CD14-positive monocyte (primary cell): ENCODE results near the gene SORBS1. TPM values are rescaled to one million over a fixed set of nuclear protein-coding genes. Genes with fewer than 3 reads are reported as not detected.

Experiments used
- DNase-seq, 3 donors: peaks; one replicate each; pipeline ENCODE4 v3.0.0-alpha.2; 2011 to 2022
- H2AFZ ChIP-seq: 2 replicates; pipeline ENCODE4 v1.6.0; 2012; ENCODE audit warnings: mild to moderate bottlenecking, low read depth, low read length, inconsistent platforms; ENCODE audit not compliant: insufficient read depth, poor library complexity, severe bottlenecking
- H3K27ac ChIP-seq, 2 donors: 1 replicate in 1 of 2; 2 replicates in 1 of 2; pipeline ENCODE4 v1.5.1; 2012 to 2013; ENCODE audit warnings: low read length in 2 of 2, control low read depth in 1 of 2, inconsistent platforms in 1 of 2, low read depth in 1 of 2, mild to moderate bottlenecking in 1 of 2
- H3K27me3 ChIP-seq, 2 donors: one replicate each; pipeline versions ENCODE4 v1.6.0 to v1.6.1; 2011 to 2013; ENCODE audit warnings: low read length in 2 of 2; ENCODE audit not compliant: control insufficient read depth in 2 of 2, insufficient read depth in 2 of 2
- H3K36me3 ChIP-seq, 2 donors: replicated peaks in 1 of 2; 1 replicate in 1 of 2; 2 replicates in 1 of 2; pipeline versions ENCODE4 v1.5.1 to v1.6.1; 2012 to 2013; ENCODE audit warnings: low read length in 2 of 2, control low read depth in 1 of 2, inconsistent platforms in 1 of 2, mild to moderate bottlenecking in 1 of 2; ENCODE audit not compliant: insufficient read depth in 2 of 2, control insufficient read depth in 1 of 2
- H3K4me1 ChIP-seq, 2 donors: 1 replicate in 1 of 2; 2 replicates in 1 of 2; pipeline versions ENCODE4 v1.5.1 to v1.6.1; 2012 to 2013; ENCODE audit warnings: low read length in 2 of 2, control low read depth in 1 of 2, inconsistent platforms in 1 of 2, mild to moderate bottlenecking in 1 of 2, moderate library complexity in 1 of 2; ENCODE audit not compliant: insufficient read depth in 2 of 2, control insufficient read depth in 1 of 2
- H3K4me2 ChIP-seq: replicated peaks from 2 replicates; pipeline ENCODE3; 2012; ENCODE audit warnings: low read length, moderate library complexity, mild to moderate bottlenecking; ENCODE audit not compliant: poor library complexity, severe bottlenecking; ENCODE audit errors: extremely low read depth
- H3K4me3 ChIP-seq, 3 experiments: fragments of 200-600 bp in 1 of 3; sonication (generic) in 1 of 3; replicated peaks in 1 of 3; 1 replicate in 2 of 3; 2 replicates in 1 of 3; pipeline ENCODE4 v1.5.1; 2011 to 2013; ENCODE audit warnings: low read length in 3 of 3, mild to moderate bottlenecking in 3 of 3, control low read depth in 2 of 3, low read depth in 2 of 3, inconsistent platforms in 1 of 3, moderate library complexity in 1 of 3
- H3K79me2 ChIP-seq: 2 replicates; pipeline ENCODE4 v1.6.0; 2012; ENCODE audit warnings: mild to moderate bottlenecking, control low read depth, inconsistent platforms, low read length, moderate library complexity; ENCODE audit not compliant: insufficient read depth
- H3K9ac ChIP-seq: 2 replicates; pipeline ENCODE4 v1.6.0; 2017; ENCODE audit warnings: low read length, mild to moderate bottlenecking; ENCODE audit not compliant: insufficient read depth, poor library complexity, severe bottlenecking
- H3K9me3 ChIP-seq, 2 donors: replicated peaks in 1 of 2; 1 replicate in 1 of 2; 2 replicates in 1 of 2; pipeline versions ENCODE4 v1.5.1 to v1.6.1; 2012 to 2013; ENCODE audit warnings: low read length in 2 of 2, control low read depth in 1 of 2; ENCODE audit not compliant: control insufficient read depth in 1 of 2, insufficient read depth in 1 of 2
- H4K20me1 ChIP-seq: 2 replicates; pipeline ENCODE4 v1.6.0; 2012; ENCODE audit warnings: mild to moderate bottlenecking, low read length, control low read depth, moderate library complexity; ENCODE audit not compliant: insufficient read depth
- H3K27ac Mint-ChIP-seq, 7 donors: one replicate each; pipeline ENCODE4 v1.8.0; 2020; ENCODE audit warnings: mild to moderate bottlenecking in 7 of 7, mixed read lengths in 7 of 7, moderate library complexity in 6 of 7, inconsistent platforms in 2 of 7
- H3K27me3 Mint-ChIP-seq, 3 donors: one replicate each; pipeline ENCODE4 v1.8.0; 2021 to 2022; ENCODE audit warnings: low read depth in 3 of 3, mild to moderate bottlenecking in 3 of 3, mixed read lengths in 3 of 3, moderate library complexity in 3 of 3, inconsistent platforms in 1 of 3
- H3K36me3 Mint-ChIP-seq, 2 donors: one replicate each; pipeline ENCODE4 v1.8.0; 2020; ENCODE audit warnings: mixed read lengths in 2 of 2, inconsistent platforms in 1 of 2, mild to moderate bottlenecking in 1 of 2
- H3K4me1 Mint-ChIP-seq: one replicate; pipeline ENCODE4 v1.8.0; 2020; ENCODE audit warnings: mild to moderate bottlenecking, mixed read lengths
- H3K4me3 Mint-ChIP-seq, 2 donors: one replicate each; pipeline ENCODE4 v1.8.0; 2020; ENCODE audit warnings: mild to moderate bottlenecking in 2 of 2, mixed read lengths in 2 of 2, moderate library complexity in 1 of 2
- H3K9me3 Mint-ChIP-seq, 7 donors: one replicate each; pipeline ENCODE4 v1.8.0; 2020 to 2022; ENCODE audit warnings: mixed read lengths in 7 of 7, mild to moderate bottlenecking in 6 of 7, moderate library complexity in 6 of 7, inconsistent platforms in 2 of 7
- CTCF ChIP-seq: fragments of 200-600 bp; IDR thresholded peaks from one replicate; pipeline ENCODE4 v1.8.0; 2022; ENCODE audit warnings: antibody characterized with exemption, mild to moderate bottlenecking
- WGBS: methylation state at CpG from one replicate; pipeline ENCODE4 v1.1.5; 2013; ENCODE audit warnings: missing lambda C conversion rate; ENCODE audit not compliant: insufficient coverage; 5-methylcytosine and 5-hydroxymethylcytosine counted together
- intact Hi-C, 2 donors: fragments of 100-400 bp; cut with micrococcal nuclease; formaldehyde crosslinking; loops; one replicate each; pipeline versions ENCODE4 v1.15.0 to v1.15.1; 2023
- polyA plus RNA-seq, 3 donors: library from polyadenylated mRNA; depleted of rRNA in 1 of 3; unstranded in 2 of 3; stranded (reverse) in 1 of 3; fragments of 300-500 nt in 2 of 3; fragments of >200 nt in 1 of 3; fragmentation: Illumina TruSeq in 2 of 3; gene quantifications; 1 replicate in 2 of 3; 2 replicates in 1 of 3; pipeline ENCODE4 v1.2.3, GENCODE V29; 2012 to 2021

The SORBS1 gene
- polyA plus RNA-seq, 3 donors = 0.08 to 0.15 TPM; not detected in 1

GRCh38 chr10:95305606-95306317 lies 255.4 kb downstream of the SORBS1 start:
- Mint-ChIP-seq H3K4me3 (no peak overlapping the region), H3K9me3 (no peaks in the 10 kb centered on the region), H3K27me3 (peaks cover 0 to 6% (median 5%) of the 10 kb centered on the region in 3 donors), H3K27ac (no peak overlapping the region), H3K4me1 (peaks cover 13% of the 10 kb centered on the region), H3K36me3 (no peaks in the 10 kb centered on the region)
- intact Hi-C loops = no loop called here
- Histone ChIP-seq H3K27me3 (no peaks in the 10 kb centered on the region), H3K36me3 (no peaks in the 10 kb centered on the region), H3K4me2 (no peak overlapping the region), H3K79me2 (no peaks in the 10 kb centered on the region), H4K20me1 (no peaks in the 10 kb centered on the region), H3K9ac (no peak overlapping the region), H3K27ac (no peak overlapping the region), H3K4me3 (no peak overlapping the region), H2AFZ (no peak overlapping the region), H3K4me1 (no peaks in the 10 kb centered on the region), H3K9me3 (no peaks in the 10 kb centered on the region)
- TF ChIP-seq CTCF = no peak
- 95% methylated on average over 6 of the region's 10 CpGs for WGBS
- no peak for DNase-seq

GRCh38 chr10:95304976-95305375 lies 256.2 kb downstream of the SORBS1 start:
- Mint-ChIP-seq H3K9me3 (no peaks in the 10 kb centered on the region), H3K27me3 (peaks cover 0 to 6% (median 4%) of the 10 kb centered on the region in 3 donors), H3K4me1 (peaks cover 7% of the 10 kb centered on the region), H3K36me3 (no peaks in the 10 kb centered on the region), H3K27ac (no peak overlapping the region), H3K4me3 (no peak overlapping the region)
- H3K27me3 ChIP-seq = no peaks in the 10 kb centered on the region
- no peak for DNase-seq
- H3K9me3 ChIP-seq = no peaks in the 10 kb centered on the region
- H3K27ac ChIP-seq = no peak overlapping the region
- H4K20me1 ChIP-seq = no peaks in the 10 kb centered on the region
- no peaks in the 10 kb centered on the region for H3K79me2 ChIP-seq
- no CpG with 5 or more reads among the region's 2 CpGs for WGBS
- intact Hi-C loops = no loop called here
- no peak overlapping the region for H3K4me3 ChIP-seq
- no peak overlapping the region for H3K4me2 ChIP-seq
- TF ChIP-seq CTCF = no peak
- H3K36me3 ChIP-seq = no peaks in the 10 kb centered on the region
- no peak overlapping the region for H3K9ac ChIP-seq
- H3K4me1 ChIP-seq = no peaks in the 10 kb centered on the region
- no peak overlapping the region for H2AFZ ChIP-seq
